ENCODE measurements around the gene ADAMTS9.

The ADAMTS9 gene

DNA sequence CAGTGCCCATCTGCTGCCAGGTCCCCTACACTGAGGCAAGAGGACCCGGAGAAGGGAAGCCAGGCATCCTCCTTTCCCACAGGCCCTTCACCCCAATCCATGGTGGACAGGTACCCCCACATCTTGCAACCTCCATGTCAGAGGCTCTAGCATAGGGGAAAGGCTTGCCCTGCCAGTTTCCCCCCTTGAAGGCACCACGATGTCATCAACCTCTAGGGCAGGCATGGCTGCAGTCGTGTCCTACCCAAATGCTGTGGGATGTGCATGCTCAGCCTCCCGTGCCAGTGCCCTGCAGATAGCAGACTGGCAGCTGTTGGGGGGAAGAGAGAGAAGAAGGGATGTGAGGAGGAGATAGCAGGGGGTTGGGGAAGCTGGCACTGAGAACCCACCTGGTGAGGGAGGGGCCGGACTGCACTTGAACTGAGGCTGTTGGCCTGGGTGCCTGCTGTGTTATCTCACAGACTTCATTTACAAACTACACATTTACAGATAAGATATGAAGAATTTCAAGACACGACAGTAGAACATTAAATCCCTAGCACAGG is 197.5 kb downstream of the ADAMTS9 start:
- DNase-seq (ENCODE audit: low spot score) = no peak

DNA sequence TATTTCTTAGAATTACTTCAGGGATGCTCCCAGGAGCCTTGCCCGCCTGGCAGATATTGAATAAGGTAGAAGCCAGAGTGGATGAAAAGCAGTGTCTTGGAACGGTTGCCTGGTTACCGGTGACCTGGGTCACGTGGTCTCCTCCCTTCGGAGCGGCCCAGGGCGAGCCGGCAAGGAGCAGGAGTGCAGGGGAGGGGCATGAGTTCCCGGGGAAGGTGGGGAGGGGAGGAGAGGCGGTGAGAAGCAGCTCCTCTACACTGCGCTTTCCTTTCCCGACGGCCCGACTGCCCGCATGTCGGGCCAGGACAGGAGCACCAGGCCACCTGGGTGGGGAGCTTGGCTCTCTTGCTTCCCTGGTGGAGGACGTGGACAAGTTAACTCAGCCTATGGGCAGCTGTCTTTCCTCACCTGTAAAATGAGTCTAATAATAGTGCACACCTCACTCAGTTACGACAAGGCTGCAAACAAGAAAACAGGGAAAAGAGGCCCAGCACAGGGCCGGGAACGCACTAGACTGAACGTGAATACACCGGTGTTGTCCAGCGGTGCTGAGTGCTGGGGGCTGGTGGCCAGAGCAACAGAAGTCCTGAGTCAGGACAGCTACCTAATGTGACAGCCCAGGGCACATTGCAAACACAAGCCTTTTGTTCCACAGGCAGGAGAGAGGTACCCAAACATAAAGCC is 198.3 kb downstream of the ADAMTS9 start:
- DNase-seq (ENCODE audit: low spot score) = no peak

DNA sequence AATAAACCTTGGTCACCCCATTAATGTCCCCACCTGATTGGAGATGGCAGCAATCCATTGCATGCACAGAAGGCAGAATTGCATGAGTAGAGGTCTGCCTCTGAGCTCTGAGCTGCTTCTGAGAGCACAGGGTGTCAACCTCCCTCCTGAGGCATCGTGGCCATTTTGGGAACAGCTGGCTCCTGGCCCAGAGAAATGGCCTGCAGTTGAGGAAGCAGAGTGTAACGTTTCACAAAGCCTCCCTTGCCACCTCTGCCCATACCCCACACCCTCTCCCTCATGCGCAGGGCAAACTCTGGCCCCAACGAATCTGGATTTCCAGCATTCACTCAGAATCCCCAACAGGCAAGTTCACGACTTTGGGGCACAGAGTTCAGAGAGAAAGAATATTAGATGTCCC is 198.9 kb downstream of the ADAMTS9 start:
- DNase-seq (ENCODE audit: low spot score) = no peak

DNA sequence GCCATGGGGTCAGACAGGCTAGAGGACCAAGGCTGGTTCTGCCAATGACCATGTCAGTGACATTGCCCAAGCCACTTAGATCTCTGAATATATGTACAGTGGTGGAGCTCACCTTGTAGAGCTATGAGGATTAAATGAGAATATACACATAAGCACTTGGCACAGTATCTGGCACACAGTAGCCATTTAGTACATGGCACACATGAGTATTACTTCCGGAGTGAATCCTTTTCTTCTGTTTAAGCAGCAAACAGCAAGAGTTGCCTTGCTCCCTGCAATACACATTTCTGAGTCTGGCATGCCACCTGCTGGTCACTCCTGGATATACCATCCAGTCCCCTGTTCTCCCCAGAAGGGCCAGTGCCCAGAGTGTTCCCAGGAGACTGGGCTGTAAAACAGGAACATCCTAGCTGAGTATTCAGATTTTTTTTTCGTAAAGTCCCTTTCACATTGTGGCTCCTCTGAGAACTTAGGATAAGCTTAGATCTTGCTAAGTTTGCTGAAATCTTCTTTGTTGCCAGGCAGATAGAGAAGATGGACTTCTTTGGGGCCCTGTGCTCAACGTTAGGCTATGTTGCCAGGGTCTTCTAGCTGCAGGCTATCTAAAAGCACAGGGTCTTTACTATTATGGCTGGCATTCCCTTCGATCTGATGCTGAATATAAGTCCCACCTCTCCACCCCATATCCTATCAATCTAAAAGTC is 203.4 kb downstream of the ADAMTS9 start:
- peak; percentile 44 for DNase-seq (ENCODE audit: low spot score)

DNA sequence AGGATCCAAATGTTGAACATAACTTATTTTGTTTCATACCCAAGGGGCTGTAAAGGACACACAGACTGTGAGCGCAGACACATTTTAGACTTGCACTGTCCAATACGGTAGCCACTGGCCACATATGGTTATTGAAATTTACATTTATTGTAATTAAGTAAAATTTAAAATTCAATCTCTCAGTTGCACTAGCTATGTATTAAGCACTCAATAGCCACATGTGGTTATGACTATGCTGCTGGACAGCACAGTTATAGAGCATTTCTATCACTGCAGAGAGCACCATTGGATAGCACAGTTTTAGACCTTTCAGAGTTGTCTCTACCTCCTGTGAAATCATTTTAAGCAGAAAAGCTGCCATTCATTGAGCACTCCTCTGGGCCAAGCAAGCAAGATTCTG is 204.3 kb downstream of the ADAMTS9 start:
- DNase-seq (ENCODE audit: low spot score) = no peak

DNA sequence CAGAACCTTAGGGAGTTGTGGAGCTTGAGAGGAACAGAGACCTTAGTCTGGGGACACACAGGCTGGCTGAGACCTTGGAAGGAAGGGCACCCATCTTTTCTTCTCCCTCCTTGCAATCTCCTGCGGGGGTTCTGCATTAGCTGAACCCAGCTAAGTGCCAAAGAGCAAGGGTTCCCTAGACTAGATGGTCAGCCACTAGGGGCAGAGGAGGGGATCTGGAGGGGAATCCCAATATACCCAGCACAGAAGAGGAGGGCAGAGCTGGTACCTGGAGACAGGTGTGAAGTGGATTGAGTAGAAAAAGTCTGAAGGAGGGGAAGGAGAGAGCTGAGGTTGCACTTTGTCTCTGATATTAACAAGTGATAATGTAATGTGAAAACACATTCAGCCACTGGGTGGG is 212.8 kb downstream of the ADAMTS9 start:
- DNase-seq (ENCODE audit: low spot score) = no peak

DNA sequence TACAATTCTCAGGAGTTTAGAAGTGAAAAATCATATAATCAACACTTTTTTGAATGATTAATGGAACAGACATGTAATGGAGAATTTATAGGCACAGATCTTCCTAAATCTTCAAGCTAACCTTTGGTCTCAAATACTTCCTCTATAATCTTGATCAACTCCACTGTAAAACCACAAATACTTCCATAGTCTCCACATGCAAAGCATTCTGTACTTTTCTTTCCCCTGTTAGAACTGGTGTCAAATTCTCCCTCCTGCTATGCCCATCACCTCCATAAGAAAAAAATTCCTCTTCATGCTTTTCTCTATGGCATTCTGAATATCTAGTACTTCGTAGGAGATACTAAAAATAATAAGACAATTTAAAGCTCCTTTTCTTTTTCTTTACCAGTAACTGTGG is 214.3 kb downstream of the ADAMTS9 start:
- no peak for DNase-seq (ENCODE audit: low spot score)

DNA sequence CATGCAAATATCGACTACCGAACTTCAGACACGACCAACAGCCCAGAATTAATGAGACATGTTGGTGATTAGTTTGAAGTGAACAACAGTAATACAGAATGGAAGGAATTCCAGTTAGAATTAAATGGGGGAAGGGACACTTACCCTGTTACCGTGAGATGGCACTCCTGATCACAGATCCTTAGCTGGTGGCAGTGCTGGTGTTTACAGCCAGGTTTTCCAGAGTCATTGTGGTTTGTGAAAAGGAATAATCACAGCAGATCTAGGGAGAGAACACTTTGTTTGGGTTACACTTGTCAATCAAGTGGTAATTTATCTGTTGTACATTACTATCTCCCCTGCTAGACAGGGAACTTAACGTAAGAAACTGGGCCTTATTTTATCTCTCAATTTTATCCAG is 217.4 kb downstream of the ADAMTS9 start:
- DNase-seq (ENCODE audit: low spot score) = no peak

DNA sequence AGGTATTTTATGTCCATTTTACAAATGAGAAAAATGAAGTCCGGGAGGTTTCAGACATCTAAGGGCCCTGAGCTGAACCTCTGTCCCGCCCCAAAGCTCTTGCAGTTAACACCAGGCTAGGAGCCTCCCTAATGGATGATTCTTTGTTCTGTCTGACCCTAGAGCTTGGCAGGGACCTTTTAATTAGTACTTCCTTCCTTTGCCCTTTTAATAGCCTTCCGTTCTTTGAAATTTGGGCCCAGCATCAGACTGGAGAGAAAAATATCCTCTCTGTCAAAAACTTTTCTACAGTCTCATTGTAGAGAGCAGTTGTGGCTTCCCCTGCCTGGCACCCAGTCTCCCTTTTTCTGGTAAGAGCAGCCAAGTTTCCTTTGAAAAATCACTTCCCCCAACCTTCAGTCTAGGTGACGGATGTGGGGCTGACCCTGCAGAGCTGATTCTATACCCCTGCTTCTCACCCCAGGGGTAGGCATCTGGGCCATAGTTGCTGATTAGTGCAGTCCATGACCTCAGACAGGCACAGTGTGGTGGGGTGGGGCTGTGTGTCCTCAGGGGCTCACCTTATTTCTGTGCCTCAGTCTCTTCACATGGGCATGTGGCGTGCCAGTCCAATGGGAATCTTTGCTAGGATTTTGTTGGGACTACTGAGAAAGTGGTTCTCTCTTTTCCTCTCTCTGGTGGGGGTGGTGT is 220.4 kb downstream of the ADAMTS9 start:
- DNase-seq (ENCODE audit: low spot score) = no peak

Measured in CD4-positive, alpha-beta T cell treated with Interleukin-2 at 100 ng/mL for 4 hours (primary cell).